GM19238 (cell line): Measurements from ENCODE around the gene GAS7.
"Not testable (repeated sequence)": the region's sequence is repeated elsewhere in the genome, so short reads cannot be mapped to it uniquely, and the experiment has no call there.

ENCODE experiments used
- DNase-seq: peaks from one replicate; pipeline ENCODE4 v3.0.0; 2011; ENCODE audit warnings: low spot score; ENCODE audit not compliant: insufficient read length

The GAS7 gene

GRCh38 chr17:10025976-10026901, 172.2 kb downstream of the GAS7 start:
- DNase-seq = no peak

GRCh38 chr17:10025224-10025623, 173.2 kb downstream of the GAS7 start:
- DNase-seq = no peak

GRCh38 chr17:10022416-10022815, 176.0 kb downstream of the GAS7 start:
- no peak for DNase-seq

- no peak for DNase-seq
These were observed 177.0 kb downstream of the GAS7 start for GRCh38 chr17:10021272-10021984.

- DNase-seq = no peak
These were observed 178.4 kb downstream of the GAS7 start for GRCh38 chr17:10019941-10020451.

GRCh38 chr17:10018461-10018891, 179.9 kb downstream of the GAS7 start:
- no peak for DNase-seq

GRCh38 chr17:10016958-10017570, 181.3 kb downstream of the GAS7 start:
- DNase-seq = not testable (repeated sequence)

GRCh38 chr17:10013365-10014112, 184.9 kb downstream of the GAS7 start:
- DNase-seq = peak; percentile 37

GRCh38 chr17:10010752-10011151, 187.7 kb downstream of the GAS7 start:
- DNase-seq = no peak

GRCh38 chr17:10003705-10004104, 194.7 kb downstream of the GAS7 start:
- DNase-seq = no peak

- not testable (repeated sequence) for DNase-seq
These were observed 195.6 kb downstream of the GAS7 start for GRCh38 chr17:10002567-10003360.

GRCh38 chr17:10001306-10001873, 197.0 kb downstream of the GAS7 start:
- no peak for DNase-seq

GRCh38 chr17:9999919-10000695, 198.3 kb downstream of the GAS7 start:
- no peak for DNase-seq

GRCh38 chr17:9998060-9998459, 200.3 kb downstream of the GAS7 start:
- DNase-seq = no peak

GRCh38 chr17:9994761-9995160, 203.6 kb downstream of the GAS7 start:
- no peak for DNase-seq

- no peak for DNase-seq
These were observed 206.6 kb downstream of the GAS7 start for GRCh38 chr17:9991796-9992195.

- DNase-seq = no peak
These were observed 207.1 kb downstream of the GAS7 start for GRCh38 chr17:9991351-9991750.

GRCh38 chr17:9987779-9988585, 210.4 kb downstream of the GAS7 start:
- peak; percentile 56 for DNase-seq
